Left kidney (tissue), 2 donors: ENCODE results near the gene KRT1. TPM values are rescaled to one million over a fixed set of nuclear protein-coding genes. Genes with fewer than 3 reads are reported as not detected.
"Not testable (repeated sequence)": the region's sequence is repeated elsewhere in the genome, so short reads cannot be mapped to it uniquely, and the experiment has no call there.

Source experiments
- DNase-seq: peaks from one replicate; pipeline ENCODE4 v3.0.0-alpha.2; 2013
- polyA plus RNA-seq: library from polyadenylated mRNA; unstranded; fragments of 120-200 nt; gene quantifications from one replicate; pipeline ENCODE4 v1.2.1, GENCODE V29; 2013; ENCODE audit not compliant: insufficient read length

The KRT1 gene
- polyA plus RNA-seq, 1 donor = 0.17 TPM

GRCh38 chr12:52682381-52682660 is 2.1 kb upstream of the KRT1 start:
- no peak for DNase-seq

DNA sequence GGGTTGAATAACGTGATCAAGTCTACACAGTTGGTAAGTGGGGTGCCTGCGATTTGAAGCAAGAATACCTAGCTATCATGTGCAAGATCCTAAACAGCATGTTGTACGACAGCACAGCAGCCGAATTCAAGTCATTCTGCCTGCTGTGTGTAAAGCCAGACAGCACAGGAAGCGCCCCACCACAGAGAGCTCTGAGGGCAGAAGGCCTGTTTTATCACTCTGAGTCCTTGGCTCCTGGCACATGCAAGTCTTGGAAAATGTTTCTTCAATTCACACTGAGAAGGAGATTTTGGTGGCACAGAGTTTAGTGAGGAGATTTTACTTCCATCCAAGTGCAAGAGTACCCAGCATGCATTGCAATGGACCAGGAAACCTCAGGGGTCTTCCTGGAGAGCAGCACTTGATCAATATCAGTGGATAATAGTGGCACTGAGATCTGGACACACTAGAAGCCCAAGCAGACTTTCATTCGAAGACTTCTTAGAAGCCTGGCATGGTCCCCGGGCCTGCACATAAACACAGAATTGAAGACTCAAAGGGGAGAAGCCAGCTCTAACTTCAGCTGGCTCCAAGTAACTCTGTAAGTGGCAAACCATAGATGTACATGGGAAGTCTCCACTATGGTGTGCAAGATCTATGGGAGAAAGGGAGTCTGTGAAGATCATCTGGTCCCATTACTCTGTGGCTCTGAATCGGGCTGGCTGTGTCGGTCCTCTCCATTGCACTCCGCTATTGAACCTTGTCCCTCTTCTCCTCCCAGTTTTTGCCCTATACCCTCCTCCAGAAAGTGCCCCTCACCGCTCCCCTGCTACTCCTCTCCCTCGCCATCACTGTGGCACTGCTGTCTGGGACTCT is 1.5 kb upstream of the KRT1 start:
- no peak for DNase-seq

DNA sequence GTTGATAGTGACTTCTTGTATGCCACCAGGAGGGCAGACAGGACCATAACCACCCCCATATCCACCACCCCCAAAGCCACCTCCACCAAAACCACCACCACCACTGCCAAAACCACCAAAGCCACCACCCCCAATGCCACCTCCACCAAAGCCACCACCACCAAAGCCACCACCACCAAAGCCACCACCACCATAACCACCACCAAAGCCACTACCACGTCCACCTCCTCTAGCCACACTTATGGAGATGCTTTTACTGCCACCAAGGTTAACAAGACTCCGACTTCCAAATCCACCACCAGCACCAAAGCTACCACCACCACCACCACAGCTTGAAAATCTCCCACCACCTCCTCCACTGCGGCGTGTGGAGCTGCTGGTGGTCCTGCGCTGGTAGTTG is 332 bp downstream of the KRT1 start:
- no peak for DNase-seq

DNA sequence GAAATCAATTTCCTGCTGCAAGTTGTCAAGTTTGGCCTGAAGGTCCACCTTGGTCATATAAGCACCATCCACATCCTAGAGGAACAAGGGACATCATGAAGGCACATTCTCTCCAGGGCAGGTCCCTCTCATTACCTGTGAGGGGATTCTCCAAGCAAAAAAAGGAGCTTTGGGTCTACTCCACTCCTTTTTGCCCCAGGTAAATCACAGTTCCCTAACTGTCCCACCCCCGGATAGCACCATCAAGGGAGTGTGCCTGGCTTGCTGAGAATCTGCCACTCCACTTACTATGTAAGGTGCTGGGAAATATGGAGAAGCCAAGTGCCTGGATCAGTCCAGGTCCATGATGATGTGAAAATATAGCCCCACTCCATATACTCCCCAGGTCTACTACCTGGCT is 2.5 kb downstream of the KRT1 start:
- DNase-seq = no peak

DNA sequence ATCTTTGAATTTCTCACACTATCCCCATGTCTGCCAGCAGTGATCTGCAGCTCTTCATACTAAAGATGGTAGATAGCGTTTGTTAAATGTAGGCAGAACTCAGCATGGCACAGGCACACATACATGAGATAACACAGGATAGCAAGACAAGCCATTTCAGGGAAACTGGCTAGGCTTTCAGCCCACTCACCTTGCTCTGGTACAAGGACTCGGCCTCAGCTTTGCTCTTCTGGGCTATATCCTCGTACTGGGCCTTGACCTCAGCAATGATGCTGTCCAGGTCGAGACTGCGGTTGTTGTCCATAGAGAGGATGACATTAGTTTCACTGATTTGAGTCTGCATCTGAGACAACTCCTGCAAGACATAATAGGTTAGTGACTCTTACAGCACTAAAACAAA is 3.1 kb downstream of the KRT1 start:
- DNase-seq = no peak

DNA sequence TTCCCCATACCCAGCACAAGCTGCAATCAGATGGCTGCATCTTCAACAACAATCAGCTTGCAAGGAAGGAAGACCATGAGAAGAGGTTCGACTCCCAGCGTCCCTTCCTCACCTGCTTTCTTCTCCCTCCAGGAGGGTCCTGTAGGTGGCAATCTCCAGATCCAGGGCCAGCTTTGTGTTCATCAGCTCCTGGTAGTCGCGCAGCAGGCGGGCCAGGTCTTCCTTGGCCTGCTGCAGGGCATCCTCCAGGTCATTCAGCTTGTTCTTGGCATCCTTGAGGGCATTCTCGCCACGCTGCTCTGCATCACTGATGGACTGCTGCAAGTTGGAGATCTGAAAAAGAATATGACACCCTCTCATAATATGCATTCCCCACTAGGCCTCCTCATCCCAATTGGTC is 4.0 kb downstream of the KRT1 start:
- no peak for DNase-seq

DNA sequence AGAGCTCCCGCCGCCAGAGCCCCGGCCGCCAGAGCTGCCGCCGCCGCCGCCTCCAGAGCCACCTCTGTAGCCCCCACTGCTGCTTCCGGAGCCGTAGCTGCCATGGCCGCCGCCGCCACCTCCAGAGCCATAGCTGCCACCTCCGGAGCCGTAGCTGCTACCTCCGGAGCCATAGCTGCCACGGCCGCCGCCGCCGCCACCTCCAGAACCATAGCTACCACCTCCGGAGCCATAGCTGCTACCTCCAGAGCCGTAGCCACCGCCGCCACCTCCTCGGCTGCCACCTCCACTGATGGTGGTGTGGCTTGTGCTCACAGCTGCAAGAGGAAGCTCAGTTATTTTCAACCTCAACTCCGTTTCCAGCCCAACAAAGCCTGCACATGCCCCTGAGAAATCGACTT is 4.9 kb downstream of the KRT1 start:
- DNase-seq = no peak

DNA sequence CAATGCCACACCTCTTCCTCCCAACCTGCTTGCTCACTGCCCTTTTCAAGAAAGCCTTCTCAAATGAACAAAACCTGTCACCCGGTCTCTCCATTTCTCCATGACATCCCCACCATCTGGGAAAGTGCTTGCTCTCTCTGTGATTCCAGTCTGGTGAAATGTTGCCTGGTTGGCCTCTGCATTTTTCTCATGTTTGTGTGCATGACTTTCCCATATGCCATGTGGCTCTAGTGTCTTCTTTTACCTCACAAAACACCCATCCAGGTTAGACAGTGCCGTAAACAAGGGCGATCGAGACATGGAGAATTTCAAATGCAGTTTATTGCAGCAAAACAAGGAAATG is 5.8 kb downstream of the KRT1 start:
- DNase-seq = no peak

DNA sequence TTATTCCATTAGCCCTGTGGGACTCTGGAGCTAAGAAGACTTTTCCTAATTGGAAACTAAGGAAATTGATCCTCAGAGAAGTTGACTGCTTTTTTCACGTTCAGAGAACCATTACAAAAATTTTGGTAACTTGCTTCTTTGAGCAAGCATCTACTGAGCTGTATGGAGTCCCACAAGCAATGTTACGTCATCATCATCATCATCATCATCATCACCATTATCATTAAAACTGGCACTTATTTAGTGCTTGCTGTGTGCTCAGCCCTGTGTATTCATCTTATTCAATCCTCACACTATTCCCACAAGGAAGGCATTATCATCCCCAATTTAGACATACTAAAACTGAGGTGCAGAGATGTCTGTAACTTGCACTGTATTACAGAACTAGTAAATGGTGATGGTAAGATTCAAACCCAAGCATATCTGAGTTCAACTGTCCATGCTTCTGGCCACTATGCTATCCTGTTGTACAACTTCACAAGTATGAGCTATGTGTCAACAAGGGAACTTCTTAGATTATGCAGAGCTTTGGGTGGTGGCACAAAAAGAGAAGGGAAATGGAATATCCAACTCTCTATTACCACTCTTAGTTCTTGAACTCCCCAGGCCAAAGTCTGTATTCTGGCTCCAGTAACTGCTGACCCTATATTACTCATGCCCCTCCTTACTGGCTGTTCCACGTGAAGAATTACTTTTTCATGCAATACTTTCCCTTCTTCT is 6.3 kb downstream of the KRT1 start:
- DNase-seq = no peak

GRCh38 chr12:52673217-52673616 is 7.0 kb downstream of the KRT1 start:
- no peak for DNase-seq

GRCh38 chr12:52672321-52672933 is 7.8 kb downstream of the KRT1 start:
- DNase-seq = no peak

GRCh38 chr12:52670961-52671360 is 9.2 kb downstream of the KRT1 start:
- DNase-seq = no peak

DNA sequence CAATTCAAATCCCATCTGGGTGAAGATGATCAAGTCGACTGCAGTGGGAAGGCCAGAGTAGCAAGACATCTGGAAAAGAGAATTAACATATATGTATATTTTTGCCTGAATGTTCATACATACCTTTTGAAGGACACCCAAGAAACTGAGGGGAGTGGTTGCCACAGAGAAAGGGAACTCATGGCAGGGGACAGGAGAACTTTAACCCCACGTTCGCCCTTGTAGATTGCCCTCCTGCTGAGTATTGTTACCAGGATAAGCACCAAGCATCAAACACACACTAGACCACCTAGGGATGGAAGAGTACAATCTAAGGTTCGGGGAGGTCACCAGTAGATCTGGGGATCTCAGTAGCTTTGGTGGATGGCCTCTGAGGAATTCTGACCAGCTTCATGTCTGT is 9.7 kb downstream of the KRT1 start:
- no peak for DNase-seq

DNA sequence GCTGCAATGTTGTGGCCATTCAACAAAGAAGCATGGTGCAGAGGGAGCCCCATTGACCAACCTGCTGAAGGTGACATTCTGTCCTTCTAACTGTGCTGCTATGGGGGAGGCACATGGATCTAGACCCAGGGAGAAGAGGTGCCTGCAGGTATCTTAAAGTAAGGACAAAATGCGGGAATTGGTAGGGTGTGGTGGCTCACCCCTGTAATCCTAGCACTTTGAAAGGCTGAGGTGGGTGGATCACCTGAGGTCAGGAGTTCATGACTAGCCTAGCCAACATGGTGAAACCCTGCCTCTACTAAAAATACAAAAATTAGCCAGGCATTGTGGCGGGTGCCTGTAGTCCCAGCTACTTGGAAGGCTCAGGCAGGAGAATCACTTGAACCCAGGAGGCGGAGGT is 10.3 kb downstream of the KRT1 start:
- not testable (repeated sequence) for DNase-seq

DNA sequence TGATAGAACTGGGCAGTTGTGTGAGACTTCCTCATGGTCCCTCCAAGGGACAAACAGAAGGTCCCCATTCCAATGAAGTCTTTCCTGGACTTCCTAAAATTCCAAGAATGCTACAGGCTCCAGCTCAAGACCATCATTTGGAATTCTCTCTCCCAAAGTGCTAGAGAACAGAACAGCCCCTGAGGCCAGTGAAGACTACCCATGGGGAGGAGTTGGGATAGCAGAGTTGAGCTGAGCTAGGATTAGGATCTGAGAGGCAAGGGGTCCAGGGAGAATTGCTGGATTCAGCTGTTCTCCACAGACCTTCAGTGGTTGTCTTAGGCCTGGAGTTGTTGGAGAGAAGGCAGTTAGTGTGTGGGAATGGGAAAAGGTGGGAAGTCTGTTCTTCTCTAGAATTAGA is 10.8 kb downstream of the KRT1 start:
- DNase-seq = no peak

DNA sequence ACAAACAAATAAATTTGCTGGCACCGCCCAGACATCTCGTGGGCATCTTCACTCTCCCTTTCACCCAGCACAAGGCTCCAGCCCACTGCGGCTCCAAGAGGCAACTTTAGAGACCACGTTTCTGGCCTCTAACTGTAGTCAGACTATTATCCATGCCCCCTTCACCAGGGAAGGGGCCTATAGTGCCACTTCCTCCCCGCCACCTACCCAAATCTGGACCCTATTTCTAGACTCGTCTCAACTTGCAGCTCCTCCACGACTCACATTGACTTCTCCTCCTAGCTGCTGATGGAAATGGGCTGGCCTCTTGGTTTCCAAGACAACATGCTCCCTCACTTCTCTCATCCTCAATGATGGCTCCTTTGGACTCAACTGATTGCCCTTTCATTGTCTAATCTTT is 12.3 kb downstream of the KRT1 start:
- no peak for DNase-seq

DNA sequence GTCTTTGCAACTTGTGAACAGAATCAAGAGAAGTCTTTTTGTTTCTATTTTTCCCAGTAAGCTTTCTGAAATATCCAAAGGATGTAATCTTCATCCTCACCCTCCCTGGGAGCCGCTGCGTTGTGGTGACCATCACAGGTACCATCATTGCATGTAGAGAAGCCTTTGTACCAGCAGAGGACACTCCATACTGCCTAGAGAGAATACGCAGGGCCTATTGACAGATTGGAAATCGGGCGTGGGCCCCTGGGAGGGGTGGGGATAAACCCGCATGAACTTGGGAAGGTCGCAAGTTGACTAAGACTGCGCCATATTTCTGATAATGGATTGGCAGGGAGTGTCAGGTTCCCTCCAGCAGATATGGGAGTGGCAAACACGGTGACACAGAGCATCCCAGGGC is 12.7 kb downstream of the KRT1 start:
- DNase-seq = no peak

GRCh38 chr12:52666471-52666870 is 13.7 kb downstream of the KRT1 start:
- DNase-seq = no peak

DNA sequence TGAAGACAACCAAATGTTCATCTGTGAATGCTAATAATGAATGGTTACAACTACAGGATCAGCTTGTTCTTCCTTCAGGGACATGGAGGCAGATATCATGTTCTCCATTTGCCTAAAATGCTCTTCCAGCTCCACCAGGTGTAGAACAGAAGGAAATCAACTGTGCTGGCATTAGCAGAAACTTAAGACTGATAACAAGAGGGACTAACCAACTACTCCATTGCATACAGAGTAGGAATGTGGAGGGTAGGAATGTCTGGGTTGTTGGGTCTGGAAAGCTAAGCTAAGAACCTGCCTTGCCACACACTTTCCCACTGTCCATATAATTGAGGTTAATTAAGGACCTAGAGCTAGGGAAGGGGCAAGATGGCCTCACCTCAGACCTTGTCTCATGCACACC is 16.8 kb downstream of the KRT1 start:
- DNase-seq = no peak

DNA sequence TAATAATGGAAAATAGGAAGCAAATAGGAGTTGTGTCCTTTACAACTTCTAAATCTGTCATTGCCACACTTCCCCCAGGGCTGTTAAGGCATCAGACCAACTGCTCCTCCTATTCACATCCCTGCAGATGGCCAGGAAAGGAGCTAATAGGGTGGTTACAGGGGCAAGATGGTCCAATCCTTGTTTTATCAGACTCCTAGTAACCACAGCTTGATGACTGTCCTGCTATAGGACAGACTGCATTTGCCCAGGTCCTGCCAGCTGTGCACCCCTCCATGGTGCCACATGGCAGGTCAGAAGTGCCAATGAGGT is 17.3 kb downstream of the KRT1 start:
- no peak for DNase-seq

DNA sequence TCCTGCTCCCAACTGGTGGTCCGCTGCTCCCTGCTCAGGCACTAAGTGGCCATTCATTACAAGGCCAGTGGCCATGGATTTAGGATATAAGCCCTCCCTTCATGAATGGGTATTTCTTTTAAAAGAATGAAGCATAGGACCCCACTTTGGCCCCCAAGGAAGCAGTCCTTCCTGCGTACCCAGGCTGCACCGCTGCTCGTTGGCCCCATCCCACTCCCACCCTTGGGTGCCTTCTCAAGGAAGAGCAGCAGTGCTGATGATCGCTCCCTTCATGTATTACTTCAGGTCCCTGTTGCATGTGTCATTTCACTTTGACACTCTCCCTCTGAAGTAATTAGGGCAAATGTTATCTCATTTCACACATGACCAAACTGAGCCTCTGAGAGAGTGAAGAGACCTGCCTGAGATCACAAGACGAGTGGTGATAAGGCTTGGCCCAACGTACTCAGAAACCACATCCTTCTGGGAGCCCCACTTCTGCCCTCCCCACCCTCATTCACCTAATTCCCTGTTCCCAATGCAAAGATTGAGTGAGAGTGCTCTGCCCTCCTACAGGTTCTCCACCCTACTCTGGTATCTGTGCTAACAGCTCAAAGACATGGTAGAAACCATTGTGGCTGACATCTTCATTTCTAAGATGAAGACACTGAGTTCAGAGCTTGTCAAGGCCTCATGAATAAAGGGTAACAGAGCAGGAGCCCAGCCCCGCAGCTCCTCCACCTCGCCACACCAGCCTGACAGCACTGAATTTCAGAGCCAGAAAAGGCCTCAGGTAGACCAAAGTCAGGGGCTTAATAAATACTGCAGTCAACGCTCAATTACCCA is 17.9 kb downstream of the KRT1 start:
- DNase-seq = no peak

GRCh38 chr12:52661668-52662067 is 18.5 kb downstream of the KRT1 start:
- DNase-seq = no peak

DNA sequence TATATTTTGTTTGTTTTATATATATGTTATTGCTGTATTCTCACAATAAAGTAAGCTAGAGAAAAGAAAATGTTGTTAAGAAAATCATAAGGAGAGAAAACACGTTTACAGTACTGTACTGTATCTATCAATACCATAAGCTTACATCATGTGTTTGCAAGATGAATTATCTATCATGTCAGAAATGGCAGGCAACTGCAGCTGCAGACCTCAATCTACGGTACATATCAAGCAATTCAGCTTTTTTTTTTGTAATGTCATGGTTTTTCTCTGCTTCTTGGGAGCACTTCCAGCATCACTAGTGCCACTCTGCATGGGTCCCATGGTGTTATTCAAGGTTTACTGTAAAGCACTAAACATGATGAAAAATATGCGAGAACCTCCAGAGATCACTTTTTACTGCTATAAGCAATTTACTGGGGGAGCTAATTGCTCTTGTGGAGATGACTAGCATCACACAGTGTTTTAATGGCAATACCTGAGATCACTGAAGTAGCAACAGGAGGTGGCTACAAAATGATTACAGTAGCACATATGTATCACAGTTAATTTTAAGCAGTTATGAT is 19.2 kb downstream of the KRT1 start:
- no peak for DNase-seq
